Measurements from ENCODE around the gene EPHA5.

The EPHA5 gene

GRCh38 chr4:65624651-65625050 lies 45.6 kb downstream of the EPHA5 start:
- DNase-seq (ENCODE audit: insufficient read length, low spot score) (no peak), FAIRE-seq (no peak)
- TF ChIP-seq CTCF (IDR thresholded peaks at IDR 0.05; ENCODE audit: insufficient read depth, missing control alignments) = no peak

GRCh38 chr4:65623506-65623905 lies 46.8 kb downstream of the EPHA5 start:
- FAIRE-seq = no peak
- TF ChIP-seq CTCF (IDR thresholded peaks at IDR 0.05; ENCODE audit: insufficient read depth, missing control alignments) = no peak
- DNase-seq (ENCODE audit: insufficient read length, low spot score) = no peak

- no peak for TF ChIP-seq CTCF (IDR thresholded peaks at IDR 0.05; ENCODE audit: insufficient read depth, missing control alignments)
- DNase-seq (ENCODE audit: insufficient read length, low spot score) = no peak
These were observed 52.9 kb downstream of the EPHA5 start for GRCh38 chr4:65617416-65617815.

DNA sequence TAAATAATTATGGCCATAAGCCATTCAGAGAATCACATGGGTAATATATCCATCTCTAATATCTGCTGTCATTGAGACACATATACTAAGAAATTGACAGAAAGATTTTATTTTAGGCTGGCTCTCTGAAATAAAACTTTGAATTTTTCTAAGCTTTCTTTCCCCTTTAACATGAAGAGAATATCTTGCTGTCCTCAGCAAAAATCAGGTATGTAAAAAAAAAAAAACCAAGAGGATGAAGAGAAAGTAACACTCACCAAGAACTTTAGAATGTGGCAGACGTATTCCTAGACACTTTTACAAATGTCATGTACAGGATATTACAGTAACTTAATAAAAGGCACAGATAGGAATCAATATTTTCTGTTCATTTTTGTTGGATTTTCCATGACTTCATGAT lies 65.8 kb downstream of the EPHA5 start:
- FAIRE-seq (no peak), DNase-seq (ENCODE audit: insufficient read length, low spot score) (no peak)
- no peak for TF ChIP-seq CTCF (IDR thresholded peaks at IDR 0.05; ENCODE audit: insufficient read depth, missing control alignments)

More at GRCh38 chr4:65617416-65617815, 52.9 kb downstream of the EPHA5 start:
- FAIRE-seq = no peak

DNA sequence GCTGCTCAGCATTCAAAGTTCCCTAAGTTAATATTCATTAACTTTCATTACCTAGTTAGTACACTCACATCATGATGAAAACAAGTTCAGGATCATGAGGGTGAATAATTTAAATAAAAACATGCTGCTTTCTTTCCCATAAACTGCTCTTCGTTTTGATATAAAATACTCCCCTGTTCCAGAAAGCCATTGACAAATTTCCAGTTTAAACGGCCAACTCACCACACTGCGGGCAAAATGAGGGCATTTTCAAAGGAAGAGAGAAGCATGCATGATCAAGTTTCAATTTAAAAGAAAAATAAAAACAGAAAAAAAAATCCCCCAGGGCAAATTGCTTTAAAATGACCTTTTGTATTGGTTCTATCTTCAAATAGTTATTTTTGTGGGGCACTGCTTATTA lies 69.6 kb downstream of the EPHA5 start:
- DNase-seq (ENCODE audit: insufficient read length, low spot score) = no peak

GRCh38 chr4:65599340-65599739 lies 70.9 kb downstream of the EPHA5 start:
- no peak for FAIRE-seq
- no peak for TF ChIP-seq CTCF (IDR thresholded peaks at IDR 0.05; ENCODE audit: insufficient read depth, missing control alignments)
- DNase-seq (ENCODE audit: insufficient read length, low spot score) = no peak

More for the DNA sequence above, 69.6 kb downstream of the EPHA5 start:
- TF ChIP-seq CTCF (IDR thresholded peaks at IDR 0.05; ENCODE audit: insufficient read depth, missing control alignments) = no peak
- FAIRE-seq = no peak

GRCh38 chr4:65597697-65598096 lies 72.6 kb downstream of the EPHA5 start:
- FAIRE-seq = no peak
- DNase-seq (ENCODE audit: insufficient read length, low spot score) = no peak
- TF ChIP-seq CTCF (IDR thresholded peaks at IDR 0.05; ENCODE audit: insufficient read depth, missing control alignments) = no peak
